ENCODE results near the gene AGBL3.

AGBL3 gene

DNA sequence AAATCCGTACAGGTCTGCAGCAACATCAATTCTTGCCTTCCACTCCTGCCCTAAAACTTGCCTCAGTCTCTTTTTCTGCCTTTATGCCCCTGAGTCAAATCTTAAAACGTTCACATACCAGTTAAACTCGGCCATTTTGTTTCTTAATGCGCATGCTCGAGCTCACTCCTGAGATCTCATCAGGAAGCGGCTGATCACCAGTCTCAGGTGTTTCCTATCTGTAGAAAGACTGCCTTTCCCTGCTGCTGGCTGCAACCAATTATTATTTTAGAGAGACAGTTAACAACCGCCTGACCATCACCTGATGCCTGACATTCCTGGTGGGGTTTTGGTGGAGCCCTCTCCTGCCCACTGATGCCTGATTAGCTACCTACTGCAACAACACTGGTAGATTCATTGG lies 91.3 kb downstream of the AGBL3 start:
- H4K20me1 ChIP-seq (ENCODE audit: insufficient read depth, low read length), result no peaks in the 10 kb centered on the region
- no peak for DNase-seq
- no peaks in the 10 kb centered on the region for H3K9me2 ChIP-seq (replicated peaks; ENCODE audit: insufficient read depth, low read length)
- no peaks in the 10 kb centered on the region for H3K27me3 ChIP-seq (replicated peaks; ENCODE audit: insufficient read depth, low read length)
- H3K36me3 ChIP-seq (replicated peaks; ENCODE audit: insufficient read depth, low read length), result no peaks in the 10 kb centered on the region
- H3K4me3 ChIP-seq (ENCODE audit: low read length), result no peak overlapping the region
- H3K9ac ChIP-seq (ENCODE audit: low read length), result no peak overlapping the region
- no peaks in the 10 kb centered on the region for H3F3A ChIP-seq (ENCODE audit: insufficient read depth, low read length)
- H3K9me3 ChIP-seq (replicated peaks; ENCODE audit: insufficient read depth, low read length), result no peaks in the 10 kb centered on the region
- no peaks in the 10 kb centered on the region for H3K79me2 ChIP-seq (ENCODE audit: low read length)
- no peak for TF ChIP-seq EZH2phosphoT487 (IDR thresholded peaks at IDR 0.05; ENCODE audit: low read length)
- no peak for TF ChIP-seq CTCF (IDR thresholded peaks at IDR 0.05; ENCODE audit: low read length)
- no peak overlapping the region for H3K27ac ChIP-seq (ENCODE audit: low read length)
- H2AFZ ChIP-seq (ENCODE audit: low read length), result no peak overlapping the region
- H3K4me1 ChIP-seq (ENCODE audit: low read length), result no peaks in the 10 kb centered on the region
- no peak overlapping the region for H3K4me2 ChIP-seq (ENCODE audit: low read depth, low read length)

DNA sequence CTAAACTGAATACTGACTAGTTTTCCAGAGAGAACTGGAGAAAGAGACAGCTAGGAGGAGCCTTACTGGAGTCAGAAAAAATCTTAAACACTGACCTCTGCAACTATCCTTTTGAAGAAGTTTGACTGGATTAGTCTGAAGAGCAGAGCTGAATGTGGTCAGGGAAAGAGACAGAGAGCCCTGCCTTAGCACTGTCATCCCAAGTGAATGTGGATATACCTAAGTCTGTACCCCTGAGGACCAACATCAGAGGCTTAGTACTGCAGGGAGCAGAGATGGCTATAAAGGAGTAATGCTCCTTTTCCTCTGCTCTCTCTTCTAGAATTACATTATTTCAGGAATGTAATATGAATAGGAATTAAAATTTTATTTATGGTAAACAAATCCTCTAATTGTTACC lies 91.7 kb downstream of the AGBL3 start:
- H3K4me2 ChIP-seq (ENCODE audit: low read depth, low read length), result no peak overlapping the region
- no peak overlapping the region for H3K9ac ChIP-seq (ENCODE audit: low read length)
- H3F3A ChIP-seq (ENCODE audit: insufficient read depth, low read length), result no peaks in the 10 kb centered on the region
- no peaks in the 10 kb centered on the region for H3K4me1 ChIP-seq (ENCODE audit: low read length)
- no peak overlapping the region for H3K4me3 ChIP-seq (ENCODE audit: low read length)
- no peak for DNase-seq
- no peak overlapping the region for H3K27ac ChIP-seq (ENCODE audit: low read length)
- no peaks in the 10 kb centered on the region for H3K36me3 ChIP-seq (replicated peaks; ENCODE audit: insufficient read depth, low read length)
- H3K27me3 ChIP-seq (replicated peaks; ENCODE audit: insufficient read depth, low read length), result no peaks in the 10 kb centered on the region
- TF ChIP-seq EZH2 (optimal IDR thresholded peaks at IDR 0.05; ENCODE audit: low read depth, low read length) (no peak), EZH2phosphoT487 (IDR thresholded peaks at IDR 0.05; ENCODE audit: low read length) (no peak)
- H4K20me1 ChIP-seq (ENCODE audit: insufficient read depth, low read length), result no peaks in the 10 kb centered on the region
- H3K9me3 ChIP-seq (replicated peaks; ENCODE audit: insufficient read depth, low read length), result no peaks in the 10 kb centered on the region
- no peaks in the 10 kb centered on the region for H3K79me2 ChIP-seq (ENCODE audit: low read length)
- H3K9me2 ChIP-seq (replicated peaks; ENCODE audit: insufficient read depth, low read length), result no peaks in the 10 kb centered on the region
- H2AFZ ChIP-seq (ENCODE audit: low read length), result no peak overlapping the region

DNA sequence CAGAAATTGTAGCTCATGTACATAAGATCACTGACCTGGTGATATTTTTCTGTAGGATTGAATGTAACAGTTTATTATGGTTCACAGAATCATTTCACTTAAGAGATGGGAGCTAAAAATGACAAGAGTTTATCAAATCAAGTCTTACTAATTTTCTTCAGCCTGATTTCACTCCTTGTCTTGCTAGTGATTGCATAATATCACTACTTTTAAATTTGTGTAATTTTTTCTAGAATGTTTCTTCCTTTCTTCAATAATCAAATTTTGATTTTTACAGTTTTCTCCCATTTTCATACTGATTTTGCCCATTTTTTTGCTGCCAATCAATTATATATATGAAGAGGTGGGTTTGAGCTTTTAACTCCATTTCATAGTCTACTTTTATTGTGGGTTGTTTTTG lies 92.8 kb downstream of the AGBL3 start:
- H3K4me3 ChIP-seq (ENCODE audit: low read length), result no peak overlapping the region
- H4K20me1 ChIP-seq (ENCODE audit: insufficient read depth, low read length), result no peaks in the 10 kb centered on the region
- no peaks in the 10 kb centered on the region for H3K79me2 ChIP-seq (ENCODE audit: low read length)
- H3K4me2 ChIP-seq (ENCODE audit: low read depth, low read length), result no peak overlapping the region
- TF ChIP-seq CTCF (IDR thresholded peaks at IDR 0.05; ENCODE audit: low read length), result no peak
- no peak for TF ChIP-seq EZH2 (optimal IDR thresholded peaks at IDR 0.05; ENCODE audit: low read depth, low read length)
- no peak for TF ChIP-seq EZH2phosphoT487 (IDR thresholded peaks at IDR 0.05; ENCODE audit: low read length)
- H3K4me1 ChIP-seq (ENCODE audit: low read length), result no peaks in the 10 kb centered on the region
- H3K36me3 ChIP-seq (replicated peaks; ENCODE audit: insufficient read depth, low read length), result no peaks in the 10 kb centered on the region
- H3K9me2 ChIP-seq (replicated peaks; ENCODE audit: insufficient read depth, low read length), result no peaks in the 10 kb centered on the region
- no peak overlapping the region for H2AFZ ChIP-seq (ENCODE audit: low read length)
- no peaks in the 10 kb centered on the region for H3K27me3 ChIP-seq (replicated peaks; ENCODE audit: insufficient read depth, low read length)
- no peak overlapping the region for H3K9ac ChIP-seq (ENCODE audit: low read length)
- DNase-seq, result no peak
- H3F3A ChIP-seq (ENCODE audit: insufficient read depth, low read length), result no peaks in the 10 kb centered on the region
- no peak overlapping the region for H3K27ac ChIP-seq (ENCODE audit: low read length)
- no peaks in the 10 kb centered on the region for H3K9me3 ChIP-seq (replicated peaks; ENCODE audit: insufficient read depth, low read length)

DNA sequence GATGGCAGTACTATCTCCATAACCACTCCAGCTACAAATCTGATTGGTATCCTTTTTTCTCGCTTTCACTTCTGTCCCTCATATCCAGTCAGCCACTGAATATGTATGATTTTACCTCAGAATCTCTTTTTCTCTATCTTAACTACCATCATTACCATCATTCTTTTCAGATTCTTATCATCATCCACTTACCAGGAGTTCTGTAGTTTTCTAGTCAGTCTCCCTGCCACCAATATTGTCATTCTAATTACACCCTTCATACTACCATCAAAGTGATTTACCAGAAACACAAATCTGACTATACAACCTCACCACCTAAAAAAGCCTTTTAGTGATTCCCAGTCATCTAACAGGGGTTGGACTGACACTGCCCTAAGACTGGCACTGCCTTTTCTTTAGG lies 96.7 kb downstream of the AGBL3 start:
- no peak for DNase-seq
- Histone ChIP-seq H3K9me3 (replicated peaks; ENCODE audit: insufficient read depth, low read length) (no peaks in the 10 kb centered on the region), H3K79me2 (ENCODE audit: low read length) (no peaks in the 10 kb centered on the region), H3F3A (ENCODE audit: insufficient read depth, low read length) (no peaks in the 10 kb centered on the region), H3K9ac (ENCODE audit: low read length) (no peak overlapping the region), H3K36me3 (replicated peaks; ENCODE audit: insufficient read depth, low read length) (no peaks in the 10 kb centered on the region), H2AFZ (ENCODE audit: low read length) (no peak overlapping the region), H4K20me1 (ENCODE audit: insufficient read depth, low read length) (no peaks in the 10 kb centered on the region), H3K9me2 (replicated peaks; ENCODE audit: insufficient read depth, low read length) (no peaks in the 10 kb centered on the region), H3K4me2 (ENCODE audit: low read depth, low read length) (no peak overlapping the region), H3K4me1 (ENCODE audit: low read length) (no peaks in the 10 kb centered on the region), H3K4me3 (ENCODE audit: low read length) (no peak overlapping the region), H3K27ac (ENCODE audit: low read length) (no peak overlapping the region), H3K27me3 (replicated peaks; ENCODE audit: insufficient read depth, low read length) (no peaks in the 10 kb centered on the region)
- TF ChIP-seq EZH2phosphoT487 (IDR thresholded peaks at IDR 0.05; ENCODE audit: low read length), result no peak

All from MM.1S (cell line).